H1 (cell line): ENCODE results near the gene CYTL1. TPM values are rescaled to one million over a fixed set of nuclear protein-coding genes. Genes with fewer than 3 reads are reported as not detected.
A peak's percentile ranks its signal among the peaks of the same experiment; 100 is the strongest.

ENCODE experiments used
- CTCF ChIA-PET: fragments of 300-600 bp; sonication (Branson Sonifier 250); formaldehyde crosslinking; loops from one replicate; lab custom pipeline; 2021; ENCODE audit not compliant: partially characterized antibody; lab: Charles Lee
- POLR2A ChIA-PET: fragments of 300-600 bp; sonication (Branson Sonifier 250); formaldehyde crosslinking; loops from one replicate; lab custom pipeline; 2021; ENCODE audit warnings: inconsistent platforms; ENCODE audit not compliant: partially characterized antibody; lab: Charles Lee
- DNase-seq, 2 experiments: peaks; one replicate each; pipeline versions ENCODE4 v3.0.0 to v3.0.0-alpha.2; 2010 to 2022; ENCODE audit warnings: low spot score in 2 of 2, low read depth in 1 of 2, mixed read lengths in 1 of 2
- FAIRE-seq: peaks from 2 replicates; lab custom pipeline; 2011; peaks lifted over from hg19 to GRCh38; lab: Jason Lieb, UNC
- H2AFZ ChIP-seq: 2 replicates; pipeline ENCODE4 v1.8.1; 2012; ENCODE audit warnings: low read length, inconsistent platforms
- H2AK5ac ChIP-seq: 2 replicates; pipeline ENCODE4 v1.6.1; 2013; ENCODE audit warnings: low read depth, low read length
- H2BK120ac ChIP-seq: replicated peaks from 2 replicates; pipeline ENCODE3; 2013; ENCODE audit warnings: low read depth, low read length, inconsistent platforms
- H2BK12ac ChIP-seq: 2 replicates; pipeline ENCODE4 v1.6.1; 2013; ENCODE audit warnings: low read depth, low read length
- H2BK15ac ChIP-seq: 2 replicates; pipeline ENCODE4 v1.6.1; 2013; ENCODE audit warnings: low read length
- H2BK20ac ChIP-seq: 2 replicates; pipeline ENCODE4 v1.6.1; 2013; ENCODE audit warnings: low read length
- H2BK5ac ChIP-seq: 2 replicates; pipeline ENCODE4 v1.6.1; 2013; ENCODE audit warnings: low read depth, low read length
- H3K14ac ChIP-seq: 2 replicates; pipeline ENCODE4 v1.6.1; 2013; ENCODE audit warnings: inconsistent platforms; ENCODE audit not compliant: insufficient read length
- H3K18ac ChIP-seq: 2 replicates; pipeline ENCODE4 v1.6.1; 2013; ENCODE audit warnings: low read length; ENCODE audit errors: extremely low read depth
- H3K23ac ChIP-seq: 2 replicates; pipeline ENCODE4 v1.6.1; 2013; ENCODE audit warnings: inconsistent platforms; ENCODE audit not compliant: insufficient read length
- H3K23me2 ChIP-seq: 2 replicates; pipeline ENCODE4 v1.6.1; 2013; ENCODE audit warnings: low read depth, low read length
- H3K27ac ChIP-seq: 2 replicates; pipeline ENCODE4 v1.6.1; 2011; ENCODE audit warnings: low read depth, low read length, inconsistent platforms
- H3K27me3 ChIP-seq, 4 experiments: replicated peaks in 1 of 4; 1 replicate in 1 of 4; 2 replicates in 3 of 4; pipeline versions ENCODE4 v1.6.1 to v1.8.1; 2011 to 2013; ENCODE audit warnings: low read length in 3 of 4, mild to moderate bottlenecking in 3 of 4, inconsistent platforms in 2 of 4, mixed read lengths in 2 of 4, moderate library complexity in 1 of 4; ENCODE audit not compliant: control insufficient read depth in 3 of 4, insufficient read depth in 3 of 4; ENCODE audit errors: extremely low read depth in 1 of 4
- H3K36me3 ChIP-seq, 4 experiments: 2 replicates each; pipeline versions ENCODE4 v1.6.1 to v1.8.1; 2011 to 2013; ENCODE audit warnings: mild to moderate bottlenecking in 4 of 4, low read length in 3 of 4, moderate library complexity in 2 of 4, control low read depth in 1 of 4, inconsistent platforms in 1 of 4; ENCODE audit not compliant: insufficient read depth in 4 of 4, control insufficient read depth in 2 of 4
- H3K4ac ChIP-seq: replicated peaks from 2 replicates; pipeline ENCODE3; 2013; ENCODE audit warnings: low read length, low read depth, mixed read lengths, inconsistent platforms; ENCODE audit not compliant: insufficient read length
- H3K4me1 ChIP-seq, 4 experiments: replicated peaks in 1 of 4; 1 replicate in 1 of 4; 2 replicates in 3 of 4; pipeline versions ENCODE4 v1.6.1 to v1.8.1; 2011 to 2013; ENCODE audit warnings: low read length in 3 of 4, inconsistent platforms in 2 of 4, mixed read lengths in 1 of 4; ENCODE audit not compliant: insufficient read depth in 4 of 4, control insufficient read depth in 3 of 4
- H3K4me2 ChIP-seq, 2 experiments: 2 replicates each; pipeline versions ENCODE4 v1.6.1 to v1.8.1; 2011 to 2013; ENCODE audit warnings: low read depth in 2 of 2, low read length in 2 of 2, control low read depth in 1 of 2, inconsistent platforms in 1 of 2, mild to moderate bottlenecking in 1 of 2; ENCODE audit not compliant: insufficient read depth in 1 of 2
- H3K4me3 ChIP-seq, 4 experiments: fragments of 200-600, 300-600 bp in 1 of 4; sonication (generic), shearing (Covaris generic), sonication (Bioruptor Twin) in 1 of 4; 2 replicates each; pipeline versions ENCODE4 v1.5.1 to v1.8.1; 2011 to 2016; ENCODE audit warnings: low read length in 4 of 4, low read depth in 3 of 4, control low read depth in 2 of 4, inconsistent platforms in 2 of 4, mild to moderate bottlenecking in 2 of 4, mixed read lengths in 1 of 4, moderate library complexity in 1 of 4; ENCODE audit not compliant: insufficient read depth in 2 of 4; ENCODE audit errors: extremely low read depth in 1 of 4
- H3K56ac ChIP-seq: replicated peaks from 2 replicates; pipeline ENCODE3; 2013; ENCODE audit warnings: low read depth, mild to moderate bottlenecking, mixed read lengths, low read length, inconsistent platforms; ENCODE audit not compliant: insufficient read length
- H3K79me1 ChIP-seq: 2 replicates; pipeline ENCODE4 v1.6.1; 2013; ENCODE audit warnings: low read depth, low read length, control low read depth
- H3K79me2 ChIP-seq, 2 experiments: 2 replicates each; pipeline versions ENCODE4 v1.6.1 to v1.8.1; 2012 to 2013; ENCODE audit warnings: low read length in 2 of 2, mild to moderate bottlenecking in 2 of 2, inconsistent platforms in 1 of 2; ENCODE audit not compliant: insufficient read depth in 2 of 2, control insufficient read depth in 1 of 2
- H3K9ac ChIP-seq, 4 experiments: replicated peaks in 1 of 4; 1 replicate in 1 of 4; 2 replicates in 3 of 4; pipeline versions ENCODE4 v1.6.1 to v1.8.1; 2011 to 2013; ENCODE audit warnings: low read depth in 3 of 4, low read length in 3 of 4, control low read depth in 2 of 4, mild to moderate bottlenecking in 2 of 4, moderate library complexity in 2 of 4, inconsistent platforms in 1 of 4; ENCODE audit errors: extremely low read depth in 1 of 4
- H3K9me3 ChIP-seq, 2 experiments: 2 replicates each; pipeline versions ENCODE4 v1.6.1 to v1.8.1; 2012 to 2013; ENCODE audit warnings: mild to moderate bottlenecking in 2 of 2, moderate library complexity in 2 of 2, control low read depth in 1 of 2, inconsistent platforms in 1 of 2, low read depth in 1 of 2, low read length in 1 of 2, mixed read lengths in 1 of 2; ENCODE audit not compliant: insufficient read depth in 2 of 2
- H4K20me1 ChIP-seq, 2 experiments: replicated peaks in 1 of 2; 2 replicates each; pipeline versions ENCODE3 to v1.8.1; 2011 to 2013; ENCODE audit warnings: inconsistent platforms in 2 of 2, low read length in 2 of 2, mild to moderate bottlenecking in 1 of 2; ENCODE audit not compliant: insufficient read depth in 2 of 2, control insufficient read depth in 1 of 2
- H4K5ac ChIP-seq: 2 replicates; pipeline ENCODE4 v1.6.1; 2013; ENCODE audit warnings: low read length, low read depth, mixed read lengths, inconsistent platforms; ENCODE audit not compliant: insufficient read length
- H4K8ac ChIP-seq: 2 replicates; pipeline ENCODE4 v1.8.0; 2013; ENCODE audit warnings: mild to moderate bottlenecking, moderate library complexity, low read length, inconsistent platforms; ENCODE audit not compliant: insufficient read depth; ENCODE audit errors: extremely low read depth
- H4K91ac ChIP-seq: replicated peaks from 2 replicates; pipeline ENCODE3; 2013; ENCODE audit warnings: low read length, mixed read lengths, inconsistent platforms; ENCODE audit not compliant: insufficient read length
- ASH2L ChIP-seq: fragments of 200-600, 300-600 bp; sonication (generic); IDR thresholded peaks from one replicate; pipeline ENCODE4 v1.7.1; 2017; ENCODE audit warnings: low read length
- CHD1 ChIP-seq: IDR thresholded peaks from 2 replicates; pipeline ENCODE4 v1.6.1; 2012; ENCODE audit warnings: low read depth, low read length, improper control_type of control experiment
- EZH2 ChIP-seq: fragments of 200-600 bp; sonication (generic); IDR thresholded peaks from 2 replicates; pipeline ENCODE4 v1.7.1; 2012; ENCODE audit warnings: low read depth, mild to moderate bottlenecking, moderate library complexity, low read length, inconsistent platforms; ENCODE audit not compliant: severe bottlenecking
- HDAC2 ChIP-seq, 2 experiments: fragments of 300-600 bp in 1 of 2; sonication (generic) in 1 of 2; IDR thresholded peaks; 2 replicates each; pipeline ENCODE4 v1.6.1; 2011 to 2012; ENCODE audit warnings: low read depth in 2 of 2, low read length in 2 of 2, mild to moderate bottlenecking in 2 of 2, moderate library complexity in 2 of 2, borderline replicate concordance in 1 of 2, inconsistent platforms in 1 of 2
- KDM1A ChIP-seq: fragments of 200-600, 300-600 bp; sonication (generic); IDR thresholded peaks from 2 replicates; pipeline ENCODE4 v1.7.1; 2016; ENCODE audit warnings: mild to moderate bottlenecking, low read length, borderline replicate concordance
- NRF1 ChIP-seq: IDR thresholded peaks from 2 replicates; pipeline ENCODE4 v1.6.1; 2011; ENCODE audit warnings: mild to moderate bottlenecking, low read depth, low read length, improper control_type of control experiment
- SP4 ChIP-seq: IDR thresholded peaks from 2 replicates; pipeline ENCODE4 v1.6.1; 2012; ENCODE audit warnings: low read length, inconsistent platforms
- SRF ChIP-seq: IDR thresholded peaks from 2 replicates; pipeline ENCODE4 v1.6.1; 2011; ENCODE audit warnings: mild to moderate bottlenecking, low read depth, low read length, moderate library complexity
- SUZ12 ChIP-seq: fragments of 200-600 bp; sonication (generic); IDR thresholded peaks from 2 replicates; pipeline ENCODE4 v1.6.1; 2012; ENCODE audit warnings: mild to moderate bottlenecking, inconsistent platforms, low read length, moderate library complexity, mixed read lengths
- USF2 ChIP-seq: IDR thresholded peaks from 2 replicates; pipeline ENCODE4 v1.6.1; 2011; ENCODE audit warnings: low read length, improper control_type of control experiment
- YY1 ChIP-seq: IDR thresholded peaks from 2 replicates; pipeline ENCODE4 v1.6.1; 2011; ENCODE audit warnings: low read depth, mild to moderate bottlenecking, low read length
- WGBS, 2 experiments: shearing (Covaris generic) in 1 of 2; methylation state at CpG; one replicate each; pipeline versions ENCODE4 v1.1.6 to v1.1.7; 2013 to 2015; ENCODE audit warnings: low lambda C conversion rate in 2 of 2, mixed read lengths in 2 of 2, inconsistent platforms in 1 of 2, low coverage in 1 of 2, missing lambda C conversion rate in 1 of 2; ENCODE audit not compliant: insufficient replicate concordance in 2 of 2, insufficient coverage in 1 of 2, insufficient read length in 1 of 2; ENCODE audit errors: extremely low coverage in 1 of 2, missing lambda C conversion rate in 1 of 2; 5-methylcytosine and 5-hydroxymethylcytosine counted together
- polyA plus RNA-seq, 7 experiments: library from polyadenylated mRNA; depleted of rRNA in 3 of 7; stranded (reverse) in 5 of 7; unstranded in 2 of 7; fragments of >200 nt in 5 of 7; fragments of 200-250 nt in 2 of 7; gene quantifications; 1 replicate in 5 of 7; 2 replicates in 1 of 7; 4 replicates in 1 of 7; pipeline versions ENCODE4 v1.2.1 to v1.2.3, GENCODE V29; 2011 to 2013; ENCODE audit warnings: missing spikeins in 2 of 7, mixed read lengths in 2 of 7
- total RNA-seq: library from RNA; stranded (reverse); fragmentation: NEBNext Ultra II Directional; extraction: Animal tissue kit (Norgen Biotek cat#: 25700); gene quantifications from 2 replicates; pipeline ENCODE4 v1.2.1, GENCODE V29; 2021
- TF ChIP-seq, protein P1 (sequence below): IDR thresholded peaks from 2 replicates; pipeline ENCODE4 v1.6.1; 2012; ENCODE audit warnings: inconsistent platforms

Gene CYTL1
- total and polyA plus RNA-seq, 2 of the 8 experiments (the other 6 are each of a cell fraction or from before 2014, with no cell fraction given) = 8.6 to 9.8 TPM

- H3K27ac ChIP-seq = no peak overlapping the region
- CTCF ChIA-PET = no interaction called here
- TF ChIP-seq YY1 (no peak), ASH2L (no peak), USF2 (no peak), EZH2 (no peak), NRF1 (no peak), SRF (no peak), KDM1A (no peak), SUZ12 (no peak), CHD1 (no peak), HDAC2 (IDR thresholded peaks at IDR 0.05; ENCODE audit: borderline replicate concordance in 1 of 2, low read depth in 2 of 2, low read length in 2 of 2) (no peak), SP4 (no peak)
- TF ChIP-seq, protein P1, sequence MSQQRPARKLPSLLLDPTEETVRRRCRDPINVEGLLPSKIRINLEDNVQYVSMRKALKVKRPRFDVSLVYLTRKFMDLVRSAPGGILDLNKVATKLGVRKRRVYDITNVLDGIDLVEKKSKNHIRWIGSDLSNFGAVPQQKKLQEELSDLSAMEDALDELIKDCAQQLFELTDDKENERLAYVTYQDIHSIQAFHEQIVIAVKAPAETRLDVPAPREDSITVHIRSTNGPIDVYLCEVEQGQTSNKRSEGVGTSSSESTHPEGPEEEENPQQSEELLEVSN = no peak
Observed at GRCh38 chr4:4990857-4991540, 28.3 kb downstream of the CYTL1 start.

More at GRCh38 chr4:4990857-4991540, 28.3 kb downstream of the CYTL1 start:
- DNase-seq (no peak), FAIRE-seq (no peak)
- Histone ChIP-seq H3K79me2 (no peaks in the 10 kb centered on the region), H3K23me2 (no peaks in the 10 kb centered on the region), H3K4me3 (no peak overlapping the region), H2BK120ac (no peak overlapping the region), H2AK5ac (no peak overlapping the region), H4K5ac (no peak overlapping the region), H3K36me3 (no peaks in the 10 kb centered on the region), H3K9ac (no peak overlapping the region), H2BK15ac (no peak overlapping the region), H3K23ac (no peak overlapping the region), H3K18ac (no peak overlapping the region), H3K4me1 (peaks cover 0 to 9% (median 5%) of the 10 kb centered on the region in 4 experiments; a peak in 4 of 7 replicates), H3K9me3 (no peaks in the 10 kb centered on the region), H3K56ac (no peak overlapping the region), H2BK20ac (no peak overlapping the region), H3K14ac (no peak overlapping the region), H4K91ac (no peak overlapping the region), H4K20me1 (no peaks in the 10 kb centered on the region), H2BK5ac (no peak overlapping the region), H3K27me3 (no peaks in the 10 kb centered on the region), H4K8ac (0 out of 2 replicates have a peak overlapping the region, but pooled peaks have one; percentile 51), H2BK12ac (no peak overlapping the region), H3K4me2 (no peak overlapping the region), H3K79me1 (no peaks in the 10 kb centered on the region), H2AFZ (no peak overlapping the region), H3K4ac (no peak overlapping the region)
- POLR2A ChIA-PET = no interaction called here
- WGBS, 2 experiments = 94% methylated on average over 15 of the region's 15 CpGs; no CpG with 5 or more reads in 1 of the 2 experiments
